GM21367 (cell line): ENCODE data around the gene MPPED2.

Experiments
- ATAC-seq: cut with Tn5 transposase; IDR thresholded peaks from one replicate; pipeline ENCODE4 v1.9.1; 2021; ENCODE audit not compliant: unreplicated experiment

Gene MPPED2

DNA sequence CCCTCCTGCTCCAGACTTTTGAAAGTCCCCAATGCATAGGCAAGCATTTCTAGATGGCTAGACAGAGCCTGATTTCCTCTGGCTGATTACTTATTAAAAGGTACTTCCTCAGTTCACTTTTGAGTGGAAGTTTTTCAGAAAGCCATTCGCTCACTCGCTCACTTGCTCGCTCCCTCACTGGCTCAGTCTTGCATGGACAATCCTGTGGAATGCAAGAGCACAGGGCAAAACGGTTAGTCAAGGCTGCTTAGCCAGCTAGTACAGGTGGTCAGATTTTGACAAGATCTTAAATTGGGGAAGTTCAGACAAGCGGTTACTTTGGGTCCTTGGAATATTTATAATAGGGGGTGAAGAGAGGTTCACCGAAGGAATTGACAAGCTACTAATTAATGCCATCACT, 162.3 kb downstream of the MPPED2 start:
- ATAC-seq = no peak

DNA sequence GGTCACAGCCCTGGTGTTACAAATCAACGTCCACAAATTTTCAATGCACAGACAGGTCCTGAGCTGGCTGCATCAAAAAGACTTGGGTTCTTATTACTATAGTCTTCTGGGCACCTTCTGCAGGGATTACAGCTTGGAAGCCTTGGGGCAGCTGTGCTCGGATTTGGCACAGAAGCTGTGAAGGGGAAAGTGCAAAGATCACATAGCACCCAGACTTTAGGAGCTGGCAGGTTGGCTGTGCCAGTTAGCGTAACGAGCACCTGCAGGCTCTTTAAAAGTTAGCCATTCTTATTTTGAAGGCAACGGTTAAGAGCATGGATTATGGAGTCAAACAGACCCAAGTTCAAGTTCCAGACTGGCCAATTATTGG, 162.9 kb downstream of the MPPED2 start:
- ATAC-seq = no peak

DNA sequence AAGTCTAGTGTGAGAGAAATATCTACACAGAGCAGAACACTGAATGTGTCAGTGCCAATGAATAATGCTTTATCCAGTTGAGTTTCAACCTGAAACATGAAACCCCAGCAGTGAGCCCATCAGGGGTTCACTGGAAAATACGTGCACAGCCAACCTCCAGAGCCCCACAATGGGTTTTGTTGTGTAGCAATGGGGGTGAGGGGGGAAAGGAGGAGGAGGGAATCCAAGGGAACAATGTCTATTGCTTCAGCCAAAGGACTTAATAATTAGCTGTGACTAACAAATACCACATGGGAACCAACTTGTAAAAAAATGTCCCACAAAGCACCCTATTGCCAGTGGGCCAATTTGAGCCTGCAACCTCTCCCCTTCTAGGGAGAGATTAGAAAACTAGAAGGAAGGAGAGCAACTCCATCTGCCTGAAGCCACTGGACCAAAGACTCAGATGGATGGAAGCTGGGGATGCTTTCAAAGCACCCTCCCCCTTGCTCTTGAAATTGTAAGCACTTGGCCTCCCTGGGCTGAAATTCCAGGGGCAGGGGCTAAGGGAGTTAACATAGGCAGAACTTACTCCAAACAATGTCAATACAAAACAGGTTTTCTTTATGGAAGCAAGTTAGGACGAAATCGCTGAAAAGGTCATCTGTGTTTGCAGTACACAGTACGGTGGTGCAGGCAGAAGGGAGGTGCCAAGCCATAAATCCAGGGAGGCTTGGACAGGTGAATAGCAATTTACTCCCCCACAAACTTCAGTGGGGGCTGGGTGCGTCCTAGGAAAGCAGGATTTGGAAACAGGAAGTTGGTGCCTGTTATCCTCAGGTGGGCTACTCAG, 163.5 kb downstream of the MPPED2 start:
- no peak for ATAC-seq

DNA sequence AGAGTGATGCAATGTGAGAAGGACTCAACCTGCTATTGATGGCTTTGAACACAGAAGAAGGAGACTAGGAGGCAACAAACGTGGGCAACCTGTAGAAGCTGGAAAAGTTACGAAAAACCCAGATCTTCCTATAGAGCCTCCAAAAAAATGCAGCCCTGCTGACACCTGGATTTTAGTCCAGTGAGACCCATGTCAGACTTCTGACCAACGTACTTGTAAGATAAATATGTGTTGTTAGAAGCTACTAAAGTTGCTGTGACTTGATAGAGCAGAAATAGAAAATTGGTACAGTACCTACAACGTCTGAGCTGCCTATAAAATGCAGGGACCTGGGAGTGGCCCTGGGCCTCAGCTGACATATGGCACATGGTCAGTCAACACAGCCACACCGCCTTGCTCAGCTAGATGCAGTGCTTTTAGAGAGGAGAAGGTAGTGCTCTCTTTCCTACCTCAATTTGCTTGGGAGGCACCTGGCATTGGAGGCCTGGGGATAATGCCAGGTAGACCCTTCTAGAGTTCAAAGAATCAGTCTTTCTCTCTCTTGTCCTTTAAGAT, 165.8 kb downstream of the MPPED2 start:
- no peak for ATAC-seq

GRCh38 chr11:30414806-30415205, 171.3 kb downstream of the MPPED2 start:
- no peak for ATAC-seq

GRCh38 chr11:30414244-30414643, 171.9 kb downstream of the MPPED2 start:
- ATAC-seq = no peak

DNA sequence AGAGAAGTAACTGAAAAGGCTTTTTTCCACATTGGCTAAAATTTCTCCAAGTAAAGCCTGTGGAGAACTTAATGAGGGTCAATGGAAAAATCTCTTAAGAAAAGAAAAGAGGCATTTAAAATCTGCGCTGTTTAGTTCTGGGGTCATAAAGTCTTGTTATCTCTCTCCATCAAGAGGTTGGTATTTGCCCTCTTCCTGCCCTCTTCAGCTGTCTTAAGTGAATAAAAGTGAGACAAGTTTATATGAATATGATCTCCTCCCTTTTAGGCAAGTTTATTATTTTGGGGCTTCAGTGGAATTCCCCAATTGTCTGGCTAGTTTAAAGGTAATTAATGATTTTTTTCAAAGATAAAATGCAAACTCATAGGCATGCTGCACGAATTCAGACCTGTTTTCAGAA, 173.6 kb downstream of the MPPED2 start:
- ATAC-seq = no peak

DNA sequence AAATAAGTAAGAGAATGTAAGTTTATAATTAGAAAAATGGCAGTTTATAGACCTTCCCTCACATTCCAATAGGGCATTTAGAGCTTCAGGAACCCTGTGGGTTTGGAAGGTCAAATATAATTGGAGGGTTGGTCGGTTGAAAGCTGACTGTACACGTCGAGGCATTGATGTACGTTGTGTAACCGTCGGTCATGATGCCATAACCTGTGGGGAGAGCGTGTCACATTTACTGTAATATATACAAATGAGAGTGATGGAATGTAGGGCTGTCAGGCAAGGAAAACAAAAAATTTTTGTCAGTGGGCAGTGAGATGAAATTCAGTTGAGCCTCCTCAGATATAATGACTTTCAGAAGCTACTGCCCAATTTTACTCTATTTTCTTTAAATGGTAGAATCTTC, 174.8 kb downstream of the MPPED2 start:
- ATAC-seq = no peak

GRCh38 chr11:30406978-30407762, 179.0 kb downstream of the MPPED2 start:
- ATAC-seq = no peak

- ATAC-seq = no peak
These were observed 180.8 kb downstream of the MPPED2 start for GRCh38 chr11:30405385-30405784.

DNA sequence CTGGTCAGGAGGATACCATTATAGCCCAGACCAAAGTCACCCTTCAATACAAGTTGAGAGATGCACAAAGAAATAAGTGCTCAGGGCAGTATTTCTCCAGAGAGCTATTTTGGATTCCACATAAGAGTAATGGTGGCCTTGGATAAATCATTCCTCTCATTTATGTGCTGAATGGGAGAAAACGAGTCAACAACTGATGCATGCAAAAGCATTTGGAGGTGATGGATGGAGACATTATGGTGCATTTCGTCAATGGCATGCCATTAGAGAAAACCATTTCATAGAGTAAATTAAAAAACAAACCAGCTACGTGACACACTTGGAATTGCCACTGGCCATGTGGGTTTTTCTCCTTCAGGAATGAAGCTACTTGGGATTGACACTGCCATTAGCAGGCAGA, 182.0 kb downstream of the MPPED2 start:
- ATAC-seq = no peak

GRCh38 chr11:30395751-30396150, 190.4 kb downstream of the MPPED2 start:
- ATAC-seq = no peak

DNA sequence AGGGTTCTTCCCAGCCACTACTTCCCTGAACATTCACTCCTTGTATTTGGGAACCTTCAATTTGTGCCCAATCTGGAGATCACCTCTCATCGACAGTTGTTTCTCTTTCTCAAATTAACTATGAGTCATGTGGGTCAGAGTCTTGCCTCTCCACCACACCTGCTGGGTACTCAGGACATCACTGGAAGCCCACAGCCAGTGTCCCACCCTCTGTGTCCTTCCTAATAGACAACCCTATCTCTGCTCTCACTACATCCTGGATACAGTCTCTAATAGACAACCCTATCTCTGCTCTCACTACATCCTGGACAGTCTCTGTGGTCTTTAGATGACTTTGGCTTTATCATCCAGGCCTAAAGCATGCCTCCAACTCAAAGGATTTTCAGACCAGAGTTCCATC, 193.1 kb downstream of the MPPED2 start:
- ATAC-seq = no peak

- no peak for ATAC-seq
These were observed 193.8 kb downstream of the MPPED2 start for GRCh38 chr11:30392221-30392784.

GRCh38 chr11:30388957-30389356, 197.2 kb downstream of the MPPED2 start:
- ATAC-seq = no peak

- ATAC-seq = no peak
These were observed 198.0 kb downstream of the MPPED2 start for GRCh38 chr11:30387891-30388861.

GRCh38 chr11:30381879-30382278, 204.3 kb downstream of the MPPED2 start:
- no peak for ATAC-seq

- ATAC-seq = no peak
These were observed 205.3 kb downstream of the MPPED2 start for GRCh38 chr11:30380846-30381245.

- no peak for ATAC-seq
These were observed 208.8 kb downstream of the MPPED2 start for GRCh38 chr11:30377347-30377746.

GRCh38 chr11:30370164-30370563, 216.0 kb downstream of the MPPED2 start:
- no peak for ATAC-seq

GRCh38 chr11:30368394-30368793, 217.8 kb downstream of the MPPED2 start:
- no peak for ATAC-seq
